Upper lobe of left lung (tissue), 4 donors: ENCODE results near the gene PNMA8A.

Source experiments
- EP300 ChIP-seq, 4 donors: sonication (generic); formaldehyde crosslinking; IDR thresholded peaks; one replicate each; pipeline ENCODE4 v1.5.1; 2017; ENCODE audit warnings: antibody characterized with exemption in 4 of 4, control low read depth in 2 of 4
- POLR2A ChIP-seq, 4 donors: fragments of 450-650 bp; IDR thresholded peaks; one replicate each; pipeline ENCODE4 v1.5.1; 2016 to 2017; ENCODE audit warnings: antibody characterized with exemption in 4 of 4, mild to moderate bottlenecking in 2 of 4

DNA sequence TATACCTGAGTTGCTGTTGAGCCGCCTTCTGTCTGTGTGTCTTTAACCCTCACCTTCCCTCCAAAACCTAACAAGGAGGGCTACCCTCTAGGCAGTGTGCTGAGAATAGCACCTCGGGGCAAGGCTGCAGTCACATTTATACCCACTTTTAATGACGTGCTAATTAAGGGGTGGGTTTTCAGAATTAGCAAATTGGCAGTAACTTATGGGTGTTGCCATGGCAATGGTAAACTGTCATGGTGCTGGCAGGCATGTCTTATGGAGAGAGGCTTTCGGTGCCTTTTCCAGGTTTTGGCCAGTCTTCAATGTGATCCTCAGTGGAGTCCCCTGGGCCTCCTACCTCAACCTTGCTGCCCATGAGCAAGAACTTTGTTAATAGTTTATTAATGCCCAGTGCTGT is 1.2 kb upstream of the PNMA8A start:
- no peak for TF ChIP-seq EP300 (IDR thresholded peaks at IDR 0.05)
- no peak for TF ChIP-seq POLR2A (IDR thresholded peaks at IDR 0.05)
